ENCODE results near the gene CSMD2. TPM values are rescaled to one million over a fixed set of nuclear protein-coding genes. Genes with fewer than 3 reads are reported as not detected.

CSMD2 gene
- polyA plus RNA-seq, 1 experiment, result 2.3 TPM

DNA sequence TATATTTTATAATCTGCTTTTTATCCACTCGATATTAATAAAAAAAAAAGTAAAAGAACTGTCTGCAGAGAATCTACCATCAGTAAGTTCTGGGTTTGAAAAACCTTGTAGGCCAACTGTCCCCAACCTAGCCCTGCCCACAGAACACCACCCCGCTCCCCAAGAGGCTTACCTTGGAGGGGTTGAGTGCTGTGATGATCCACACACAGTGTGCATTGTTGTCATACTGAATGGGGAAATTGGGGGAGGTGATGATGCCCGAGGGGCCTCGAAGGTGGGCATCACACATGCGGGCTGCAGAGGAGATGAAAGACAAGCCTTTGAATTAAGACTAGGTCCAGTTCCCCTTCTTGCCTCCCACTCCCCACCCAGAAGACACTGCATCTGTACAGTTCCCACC lies 354.5 kb downstream of the CSMD2 start:
- TF ChIP-seq, protein P1, sequence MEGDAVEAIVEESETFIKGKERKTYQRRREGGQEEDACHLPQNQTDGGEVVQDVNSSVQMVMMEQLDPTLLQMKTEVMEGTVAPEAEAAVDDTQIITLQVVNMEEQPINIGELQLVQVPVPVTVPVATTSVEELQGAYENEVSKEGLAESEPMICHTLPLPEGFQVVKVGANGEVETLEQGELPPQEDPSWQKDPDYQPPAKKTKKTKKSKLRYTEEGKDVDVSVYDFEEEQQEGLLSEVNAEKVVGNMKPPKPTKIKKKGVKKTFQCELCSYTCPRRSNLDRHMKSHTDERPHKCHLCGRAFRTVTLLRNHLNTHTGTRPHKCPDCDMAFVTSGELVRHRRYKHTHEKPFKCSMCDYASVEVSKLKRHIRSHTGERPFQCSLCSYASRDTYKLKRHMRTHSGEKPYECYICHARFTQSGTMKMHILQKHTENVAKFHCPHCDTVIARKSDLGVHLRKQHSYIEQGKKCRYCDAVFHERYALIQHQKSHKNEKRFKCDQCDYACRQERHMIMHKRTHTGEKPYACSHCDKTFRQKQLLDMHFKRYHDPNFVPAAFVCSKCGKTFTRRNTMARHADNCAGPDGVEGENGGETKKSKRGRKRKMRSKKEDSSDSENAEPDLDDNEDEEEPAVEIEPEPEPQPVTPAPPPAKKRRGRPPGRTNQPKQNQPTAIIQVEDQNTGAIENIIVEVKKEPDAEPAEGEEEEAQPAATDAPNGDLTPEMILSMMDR (IDR thresholded peaks at IDR 0.05; ENCODE audit: low read depth, low read length), result no peak
- Histone ChIP-seq H3K27me3 (ENCODE audit: control insufficient read depth, insufficient read depth, low read length) (peaks cover 8% of the 10 kb centered on the region), H3K27ac (ENCODE audit: low read depth, low read length) (no peak overlapping the region), H3K9me3 (ENCODE audit: control insufficient read depth, insufficient read depth, low read length) (peaks cover 4% of the 10 kb centered on the region; the same call in 1 of the 2 replicates), H3K4me3 (ENCODE audit: low read depth, low read length) (no peak overlapping the region)
- CTCF ChIA-PET, result no interaction called here
- POLR2A ChIA-PET, result no interaction called here
- no peak for DNase-seq (ENCODE audit: low read depth, low spot score)

DNA sequence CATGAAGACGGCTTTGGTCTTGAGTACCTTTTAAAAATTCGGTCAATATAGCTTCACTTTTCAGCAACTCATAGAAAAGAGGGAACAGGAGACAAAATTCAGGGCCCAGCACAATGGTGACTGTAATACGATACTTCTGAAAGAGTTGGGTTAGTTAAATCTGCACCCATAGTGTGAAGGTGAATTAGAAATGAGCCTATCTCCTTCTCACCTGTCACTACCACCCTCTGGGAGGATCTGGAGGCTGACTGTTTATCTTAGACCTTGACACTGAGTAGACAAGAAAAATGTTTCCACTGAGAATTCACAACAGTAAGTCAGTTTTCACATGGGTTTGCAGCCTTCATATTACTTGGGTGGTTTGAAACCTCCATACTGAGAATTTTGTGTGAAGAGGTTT lies 359.0 kb downstream of the CSMD2 start:
- H3K4me3 ChIP-seq (ENCODE audit: low read depth, low read length), result no peak overlapping the region
- TF ChIP-seq, protein P1 (IDR thresholded peaks at IDR 0.05; ENCODE audit: low read depth, low read length), result no peak
- no peak overlapping the region for H3K27ac ChIP-seq (ENCODE audit: low read depth, low read length)
- H3K27me3 ChIP-seq (ENCODE audit: control insufficient read depth, insufficient read depth, low read length), result no peaks in the 10 kb centered on the region
- no peak for DNase-seq (ENCODE audit: low read depth, low spot score)
- H3K9me3 ChIP-seq (ENCODE audit: control insufficient read depth, insufficient read depth, low read length), result no peaks in the 10 kb centered on the region
- ChIA-PET CTCF (no interaction called here), POLR2A (no interaction called here)

DNA sequence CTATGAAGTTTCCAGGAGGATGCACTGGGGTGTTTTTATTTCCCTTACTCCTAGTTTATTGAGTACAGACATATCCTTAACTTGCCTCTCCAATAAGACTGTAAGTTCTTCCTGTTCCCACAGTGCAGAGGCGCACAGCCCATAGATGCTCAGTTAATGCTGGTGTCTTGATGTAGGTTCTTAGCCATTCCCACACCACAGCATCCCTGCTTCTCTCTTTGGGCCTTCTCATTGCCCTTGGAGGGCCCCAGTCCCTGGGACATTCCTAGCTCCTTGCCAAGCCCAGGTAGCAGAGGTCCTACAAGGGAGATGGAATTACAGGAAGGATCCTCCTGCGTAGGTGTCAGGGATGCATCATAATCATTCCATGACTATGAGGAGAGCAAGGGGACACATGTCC lies 362.8 kb downstream of the CSMD2 start:
- Histone ChIP-seq H3K27me3 (ENCODE audit: control insufficient read depth, insufficient read depth, low read length) (no peaks in the 10 kb centered on the region), H3K9me3 (ENCODE audit: control insufficient read depth, insufficient read depth, low read length) (peaks cover 10% of the 10 kb centered on the region; the same call in 1 of the 2 replicates), H3K4me3 (ENCODE audit: low read depth, low read length) (no peak overlapping the region), H3K27ac (ENCODE audit: low read depth, low read length) (no peak overlapping the region)
- CTCF ChIA-PET, result no interaction called here
- DNase-seq (ENCODE audit: low read depth, low spot score), result no peak
- TF ChIP-seq, protein P1 (IDR thresholded peaks at IDR 0.05; ENCODE audit: low read depth, low read length), result no peak
- POLR2A ChIA-PET, result no interaction called here

DNA sequence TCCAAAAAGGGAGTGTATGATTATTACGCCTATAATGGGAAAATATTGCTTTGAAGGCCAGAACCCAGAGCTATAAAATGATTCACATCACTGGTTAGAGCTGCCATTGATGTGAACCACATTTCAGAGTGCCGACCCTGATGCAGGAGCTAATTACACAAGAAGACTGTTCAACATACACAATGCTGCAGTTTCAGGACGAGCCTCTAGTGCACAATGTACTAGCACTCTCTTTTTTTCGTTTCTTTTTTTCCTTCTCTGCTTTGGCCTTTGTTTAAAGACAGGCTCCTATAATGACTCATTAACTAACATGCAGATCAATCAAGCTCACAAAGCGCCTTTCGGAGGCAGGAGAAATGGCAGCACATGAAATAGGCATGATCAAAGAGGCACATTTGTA lies 367.2 kb downstream of the CSMD2 start:
- ChIA-PET CTCF (no interaction called here), POLR2A (no interaction called here)
- no peak overlapping the region for H3K4me3 ChIP-seq (ENCODE audit: low read depth, low read length)
- H3K27ac ChIP-seq (ENCODE audit: low read depth, low read length), result no peak overlapping the region
- H3K9me3 ChIP-seq (ENCODE audit: control insufficient read depth, insufficient read depth, low read length), result peaks cover 10% of the 10 kb centered on the region; the same call in 1 of the 2 replicates
- H3K27me3 ChIP-seq (ENCODE audit: control insufficient read depth, insufficient read depth, low read length), result no peaks in the 10 kb centered on the region
- DNase-seq (ENCODE audit: low read depth, low spot score), result no peak
- TF ChIP-seq, protein P1 (IDR thresholded peaks at IDR 0.05; ENCODE audit: low read depth, low read length), result no peak

DNA sequence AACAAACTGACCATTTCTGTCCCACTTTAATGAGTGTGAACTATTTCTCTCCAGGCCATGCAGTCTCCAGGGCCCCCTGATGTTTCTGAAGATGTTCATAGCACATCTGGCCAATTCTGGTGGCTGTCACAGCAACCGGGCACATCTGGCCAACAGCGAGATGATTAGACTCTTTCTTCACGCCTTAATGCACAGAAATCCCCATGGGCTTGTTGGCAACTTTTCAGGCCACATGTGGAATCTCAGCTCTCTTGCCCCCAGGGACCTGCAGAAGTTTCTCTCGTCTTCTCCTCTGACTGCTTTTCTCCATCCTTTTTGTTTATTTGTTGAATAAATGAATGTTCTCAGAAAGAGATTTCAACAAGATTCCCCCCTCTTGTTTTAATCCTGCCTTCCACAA lies 372.4 kb downstream of the CSMD2 start:
- H3K27ac ChIP-seq (ENCODE audit: low read depth, low read length), result no peak overlapping the region
- ChIA-PET CTCF (no interaction called here), POLR2A (no interaction called here)
- peaks cover 4% of the 10 kb centered on the region; the same call in 1 of the 2 replicates for H3K9me3 ChIP-seq (ENCODE audit: control insufficient read depth, insufficient read depth, low read length)
- no peaks in the 10 kb centered on the region for H3K27me3 ChIP-seq (ENCODE audit: control insufficient read depth, insufficient read depth, low read length)
- TF ChIP-seq, protein P1 (IDR thresholded peaks at IDR 0.05; ENCODE audit: low read depth, low read length), result no peak
- no peak for DNase-seq (ENCODE audit: low read depth, low spot score)
- no peak overlapping the region for H3K4me3 ChIP-seq (ENCODE audit: low read depth, low read length)
